ENCODE measurements around the gene CLIC4. TPM values are rescaled to one million over a fixed set of nuclear protein-coding genes. Genes with fewer than 3 reads are reported as not detected.

Gene CLIC4
- total RNA-seq, 4 donors from 2014 or later, result 294 to 434 (median 374) TPM

GRCh38 chr1:24769656-24770651 is 24.7 kb downstream of the CLIC4 start:
- peaks cover 0 to 3% of the 10 kb centered on the region in 2 donors for H3K4me1 ChIP-seq
- DNase-seq, result peak in 1 of 2 donors; percentile 69

GRCh38 chr1:24770881-24771280 is 25.6 kb downstream of the CLIC4 start:
- intact Hi-C loops (cut with DNase I; ENCODE audit: low total_unique reads), result no loop called here
- TF ChIP-seq CTCF (IDR thresholded peaks at IDR 0.05), result no peak
- TF ChIP-seq POLR2A (IDR thresholded peaks at IDR 0.05), result no peak
- no peaks in the 10 kb centered on the region for H3K36me3 ChIP-seq
- no peak for DNase-seq
- H3K27me3 ChIP-seq, result no peaks in the 10 kb centered on the region
- H3K9me3 ChIP-seq, result no peaks in the 10 kb centered on the region
- H3K27ac ChIP-seq, result peak overlapping the region; percentile 96 to 99
- peak overlapping the region in 1 of 2 donors; percentile 7 for H3K4me3 ChIP-seq
- peaks cover 3 to 4% of the 10 kb centered on the region in 2 donors for H3K4me1 ChIP-seq

More at GRCh38 chr1:24769656-24770651, 24.7 kb downstream of the CLIC4 start:
- intact Hi-C loops (cut with DNase I; ENCODE audit: low total_unique reads), result no loop called here
- no peaks in the 10 kb centered on the region for H3K36me3 ChIP-seq
- no peaks in the 10 kb centered on the region for H3K27me3 ChIP-seq
- H3K4me3 ChIP-seq, result no peak overlapping the region
- H3K27ac ChIP-seq, result peak overlapping the region; percentile 96 to 99
- H3K9me3 ChIP-seq, result no peaks in the 10 kb centered on the region
- TF ChIP-seq CTCF (IDR thresholded peaks at IDR 0.05) (no peak), POLR2A (IDR thresholded peaks at IDR 0.05) (peak in 1 of 2 donors; percentile 27)

GRCh38 chr1:24771574-24771973 is 26.3 kb downstream of the CLIC4 start:
- Histone ChIP-seq H3K9me3 (no peaks in the 10 kb centered on the region), H3K27me3 (no peaks in the 10 kb centered on the region), H3K27ac (peak overlapping the region; percentile 96 to 99), H3K4me3 (no peak overlapping the region), H3K36me3 (no peaks in the 10 kb centered on the region), H3K4me1 (peaks cover 6 to 10% of the 10 kb centered on the region in 2 donors)
- DNase-seq, result no peak
- intact Hi-C loops (cut with DNase I; ENCODE audit: low total_unique reads), result no loop called here
- TF ChIP-seq CTCF (IDR thresholded peaks at IDR 0.05) (no peak), POLR2A (IDR thresholded peaks at IDR 0.05) (no peak)

GRCh38 chr1:24773618-24774017 is 28.4 kb downstream of the CLIC4 start:
- no peak for TF ChIP-seq CTCF (IDR thresholded peaks at IDR 0.05)
- no peak for TF ChIP-seq POLR2A (IDR thresholded peaks at IDR 0.05)
- Histone ChIP-seq H3K4me3 (no peak overlapping the region), H3K9me3 (no peaks in the 10 kb centered on the region), H3K27me3 (no peaks in the 10 kb centered on the region), H3K4me1 (peaks cover 6 to 13% of the 10 kb centered on the region in 2 donors), H3K27ac (peak overlapping the region; percentile 96 to 99), H3K36me3 (no peaks in the 10 kb centered on the region)
- intact Hi-C loops (cut with DNase I; ENCODE audit: low total_unique reads), result no loop called here
- no peak for DNase-seq

GRCh38 chr1:24775348-24775747 is 30.1 kb downstream of the CLIC4 start:
- Histone ChIP-seq H3K27ac (peak overlapping the region; percentile 31 to 99), H3K36me3 (no peaks in the 10 kb centered on the region), H3K4me1 (peaks cover 6 to 13% of the 10 kb centered on the region in 2 donors), H3K27me3 (no peaks in the 10 kb centered on the region), H3K4me3 (no peak overlapping the region), H3K9me3 (no peaks in the 10 kb centered on the region)
- intact Hi-C loops (cut with DNase I; ENCODE audit: low total_unique reads), result no loop called here
- TF ChIP-seq POLR2A (IDR thresholded peaks at IDR 0.05) (no peak), CTCF (IDR thresholded peaks at IDR 0.05) (no peak)
- no peak for DNase-seq
